ENCODE data around the gene WWC1.

WWC1 gene

DNA sequence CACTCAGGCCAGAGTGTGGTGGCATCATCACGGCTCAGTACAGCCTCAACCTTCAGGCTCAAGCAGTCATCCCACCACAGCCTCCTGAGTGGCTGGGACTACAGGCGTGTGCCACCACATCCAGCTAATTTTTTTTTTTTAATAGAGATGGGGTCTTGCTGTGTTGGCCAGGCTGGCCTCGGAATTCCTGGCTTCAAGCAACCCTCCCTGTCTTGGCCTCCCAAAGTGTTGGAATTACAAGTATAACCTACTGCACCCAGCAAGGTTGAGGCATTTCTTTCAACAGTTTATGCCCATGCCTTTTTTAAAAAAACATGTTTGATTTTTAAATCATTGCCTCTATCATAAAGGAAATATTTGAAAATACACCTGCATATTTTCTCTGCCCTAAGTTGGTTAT lies 197.6 kb downstream of the WWC1 start:
- DNase-seq (ENCODE audit: low read depth): no peak

DNA sequence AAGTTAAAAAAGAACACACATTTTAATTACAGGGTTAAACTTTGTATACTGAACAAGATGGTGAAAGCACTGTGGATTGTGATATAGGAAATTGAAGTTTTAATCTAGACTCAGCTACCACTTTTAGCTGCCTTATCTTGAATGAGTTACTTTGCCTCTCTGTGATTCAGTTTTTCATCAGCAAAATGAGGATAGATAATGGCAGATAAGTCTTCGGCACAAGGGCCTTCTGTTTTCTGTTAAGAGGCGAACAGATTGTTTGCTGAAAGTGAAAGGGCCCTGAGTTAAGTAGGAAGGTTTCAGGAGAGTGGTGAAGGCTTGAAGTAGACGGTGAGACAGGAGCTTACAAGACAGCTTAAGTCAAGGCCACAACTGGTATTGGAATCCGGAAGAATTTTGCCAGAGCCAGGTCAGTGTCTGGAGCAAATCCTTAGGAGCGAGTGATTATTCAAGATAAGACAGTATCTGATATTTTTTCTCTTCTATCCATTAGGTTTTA lies 202.7 kb downstream of the WWC1 start:
- no peak for DNase-seq (ENCODE audit: low read depth)

DNA sequence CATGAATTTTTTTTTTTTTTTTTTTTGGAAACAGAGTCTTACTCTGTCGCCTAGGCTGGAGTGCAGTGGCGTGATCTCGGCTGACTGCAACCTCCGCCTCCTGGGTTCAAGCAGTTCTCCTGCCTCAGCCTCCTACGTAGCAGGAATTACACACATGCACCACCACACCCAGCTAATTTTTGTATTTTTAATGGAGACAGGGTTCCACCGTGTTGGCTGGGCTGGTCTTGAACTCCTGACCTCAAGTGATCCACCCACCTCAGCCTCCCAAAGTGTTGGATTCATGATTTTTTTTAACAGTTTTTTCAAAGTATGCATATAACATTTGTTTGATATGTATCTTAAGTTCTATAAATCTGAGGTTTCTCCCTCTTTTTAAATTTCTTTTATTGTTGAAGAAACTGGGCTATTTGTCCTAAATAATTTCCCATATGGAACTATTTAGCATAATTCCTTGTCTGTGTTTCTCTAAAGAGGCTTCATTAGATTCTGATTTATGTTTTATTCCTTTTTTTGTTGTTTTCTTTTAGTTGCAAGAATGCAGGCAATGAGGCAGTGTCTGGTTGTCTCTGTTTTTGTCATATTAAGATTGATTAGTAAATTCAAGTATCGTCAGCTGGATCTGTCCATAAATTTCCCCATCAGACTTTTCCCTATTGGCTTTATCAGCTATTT lies 211.3 kb downstream of the WWC1 start:
- no peak for DNase-seq (ENCODE audit: low read depth)

DNA sequence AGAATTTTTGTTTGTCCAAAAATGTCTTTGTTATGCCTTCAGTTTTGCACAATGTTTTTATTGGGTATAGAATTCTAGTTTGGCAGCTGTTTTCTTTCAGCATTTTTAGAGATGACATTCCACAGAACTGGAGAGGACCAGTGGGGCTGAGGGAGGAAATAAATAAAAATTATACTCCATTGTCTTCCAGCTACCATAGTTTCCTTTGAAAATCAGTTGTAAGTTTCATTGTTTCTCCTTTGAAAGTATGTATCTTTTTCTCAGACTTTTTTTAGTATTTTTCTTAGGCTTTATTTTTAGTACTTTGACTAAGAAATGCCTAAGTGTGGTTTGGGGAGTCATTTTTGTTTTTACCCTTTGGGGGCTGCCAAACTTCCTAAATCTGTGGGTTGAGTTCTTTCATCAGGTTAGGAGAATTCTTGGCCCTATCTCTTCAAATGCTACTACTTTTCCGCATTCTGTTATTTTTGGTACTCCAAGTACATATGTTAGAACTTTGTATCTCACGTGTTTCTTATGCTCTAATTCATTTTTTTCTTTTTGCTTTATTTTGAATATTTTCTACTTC lies 222.5 kb downstream of the WWC1 start:
- DNase-seq (ENCODE audit: low read depth): no peak

Measured in T follicular helper cell (primary cell).